ENCODE data around the gene JPH3.

DNA sequence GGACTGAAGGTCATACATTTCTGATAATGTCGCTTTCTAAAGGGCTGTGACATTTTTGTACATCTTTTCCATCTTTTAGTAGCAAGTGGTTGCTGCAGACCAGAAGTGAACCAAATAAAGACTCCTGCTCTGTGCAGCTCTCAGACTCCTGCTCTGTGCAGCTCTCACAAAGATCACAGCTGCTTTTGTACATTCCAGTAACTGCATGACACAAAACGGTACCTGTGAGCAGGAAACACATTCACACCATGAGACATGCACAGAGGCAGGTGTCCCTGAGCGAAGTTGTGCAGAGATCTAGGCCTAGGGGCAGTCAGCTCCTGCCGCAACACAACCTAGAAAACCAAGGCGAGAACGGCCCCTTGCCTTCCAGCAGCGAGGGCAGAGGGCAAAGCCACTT is 95.9 kb downstream of the JPH3 start:
- TF ChIP-seq POLR2A (IDR thresholded peaks at IDR 0.05) (no peak), CTCF (IDR thresholded peaks at IDR 0.05) (no peak), EP300 (IDR thresholded peaks at IDR 0.05) (no peak)

All from tibial nerve (tissue), 4 donors.